HG03196 (cell line): ENCODE data around the gene AZU1.

Source experiments
- ATAC-seq: cut with Tn5 transposase; IDR thresholded peaks from one replicate; pipeline ENCODE4 v1.9.1; 2021; ENCODE audit not compliant: unreplicated experiment

The AZU1 gene

GRCh38 chr19:827710-828321 is at the start of gene AZU1:
Gene AZU1 (plus strand): TSS chr19:827837. CDS start chr19:827847, 10 bp downstream.
- ATAC-seq = no peak

- ATAC-seq = no peak
These were observed 48.6 kb upstream of the AZU1 start for GRCh38 chr19:778910-779653.

- no peak for ATAC-seq
These were observed 46.7 kb upstream of the AZU1 start for GRCh38 chr19:780935-781334.

DNA sequence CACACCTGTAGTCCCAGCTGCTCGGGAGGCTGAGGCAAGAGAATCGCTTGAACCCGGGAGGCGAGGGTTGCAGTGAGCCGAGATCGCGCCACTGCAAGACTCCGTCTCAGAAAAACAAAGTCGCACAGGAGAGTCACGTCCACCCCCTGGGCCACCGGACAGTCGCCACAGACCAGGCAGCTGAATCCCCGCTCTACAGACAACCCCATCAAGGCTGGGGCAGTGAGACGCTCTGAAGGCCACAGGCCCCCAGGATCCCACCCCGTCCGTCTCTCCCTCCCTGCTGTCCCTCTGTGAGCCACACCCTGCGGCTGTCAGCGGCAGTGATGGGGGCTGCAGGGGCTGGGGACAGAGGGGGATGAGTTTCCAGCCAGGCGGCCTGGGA is 45.8 kb upstream of the AZU1 start:
- no peak for ATAC-seq

DNA sequence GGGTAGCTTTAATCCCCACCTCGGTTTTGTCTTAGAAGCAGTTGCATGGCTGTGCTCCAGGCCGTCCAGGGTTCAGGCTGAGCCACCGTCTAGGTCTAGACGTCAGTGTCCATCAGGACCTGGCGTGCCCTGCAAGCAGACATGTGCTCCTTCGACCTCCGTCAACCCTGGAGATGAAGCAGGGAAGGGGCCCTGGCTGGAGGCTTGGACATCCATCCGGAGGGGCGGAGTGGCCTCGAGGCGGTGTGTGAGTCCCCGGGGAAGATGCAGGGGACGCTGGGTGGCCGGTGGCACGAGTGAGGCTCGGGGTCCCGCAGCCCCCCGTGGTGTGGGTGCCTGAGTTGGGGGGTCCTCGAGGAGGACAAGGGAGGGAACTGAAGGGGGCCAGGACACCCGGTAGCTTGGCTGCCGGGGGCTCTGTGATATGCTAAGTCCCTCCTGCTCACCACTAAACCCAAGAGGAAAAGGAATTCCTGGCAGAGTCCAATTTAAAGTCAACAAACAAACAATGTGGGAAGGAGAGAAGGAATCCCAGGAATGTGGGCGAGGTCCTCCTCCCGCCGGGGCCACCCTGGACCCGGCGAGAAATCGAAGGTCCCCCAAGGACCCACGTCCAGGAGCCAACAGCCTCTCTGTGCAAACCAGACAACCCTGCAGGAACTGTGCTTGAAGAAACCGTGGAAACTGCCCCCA is 45.3 kb upstream of the AZU1 start:
- no peak for ATAC-seq

GRCh38 chr19:782878-783668 is 44.6 kb upstream of the AZU1 start:
- ATAC-seq = no peak

DNA sequence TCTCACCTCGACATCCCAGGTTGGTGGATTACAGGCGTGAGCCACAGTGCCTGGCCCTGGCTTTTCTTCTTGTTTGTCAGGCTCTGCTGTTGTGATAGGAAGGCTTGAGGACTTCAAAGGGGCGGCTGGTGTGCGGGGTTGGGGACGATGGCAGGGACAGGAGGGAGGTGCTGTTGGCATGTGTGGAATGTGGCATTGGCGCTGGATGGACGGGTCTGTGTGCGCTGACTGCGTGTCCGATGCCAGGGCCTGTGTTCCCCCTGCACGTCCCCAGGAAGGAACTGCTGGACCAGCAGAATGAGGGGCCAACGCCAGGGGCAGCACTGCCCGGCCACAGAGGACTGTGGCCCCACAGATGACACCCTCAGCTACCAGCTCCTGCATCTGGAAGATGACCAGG is 43.1 kb upstream of the AZU1 start:
- ATAC-seq = no peak

DNA sequence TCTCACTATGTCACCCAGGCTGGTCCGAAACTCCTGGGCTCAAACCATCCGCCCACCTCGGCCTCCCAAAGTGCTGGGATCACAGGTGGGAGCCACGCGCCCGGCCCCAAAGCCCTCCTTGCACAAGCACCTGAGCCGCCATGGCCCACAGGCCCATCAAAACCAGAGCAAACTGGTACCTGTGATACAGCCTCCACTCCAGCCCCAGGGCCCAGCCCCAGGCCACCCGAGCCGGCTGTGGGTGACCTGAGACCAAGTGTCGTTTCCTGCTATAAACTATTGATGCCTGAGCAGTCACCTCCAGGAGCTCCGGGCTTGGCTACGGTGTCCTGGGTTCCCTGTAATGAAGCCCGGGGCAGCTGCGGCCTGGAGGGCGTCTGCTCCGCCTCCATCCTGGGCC is 40.1 kb upstream of the AZU1 start:
- no peak for ATAC-seq

DNA sequence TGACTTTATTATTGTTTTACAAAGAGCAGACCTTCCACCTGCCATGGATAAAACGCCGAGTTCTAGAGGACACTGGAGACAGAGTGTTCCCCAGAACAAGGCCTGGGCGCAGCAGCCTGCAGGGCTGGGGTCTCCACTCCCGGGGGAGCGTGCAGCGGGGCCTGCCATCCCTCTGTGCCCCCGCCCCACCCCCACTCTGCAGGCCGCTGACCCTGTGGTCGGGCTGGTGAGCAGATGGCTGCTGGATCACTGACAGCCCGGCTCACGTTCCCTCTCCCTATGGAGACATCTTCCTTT is 39.0 kb upstream of the AZU1 start:
- no peak for ATAC-seq

- ATAC-seq = no peak
These were observed 38.5 kb upstream of the AZU1 start for GRCh38 chr19:788983-789700.

DNA sequence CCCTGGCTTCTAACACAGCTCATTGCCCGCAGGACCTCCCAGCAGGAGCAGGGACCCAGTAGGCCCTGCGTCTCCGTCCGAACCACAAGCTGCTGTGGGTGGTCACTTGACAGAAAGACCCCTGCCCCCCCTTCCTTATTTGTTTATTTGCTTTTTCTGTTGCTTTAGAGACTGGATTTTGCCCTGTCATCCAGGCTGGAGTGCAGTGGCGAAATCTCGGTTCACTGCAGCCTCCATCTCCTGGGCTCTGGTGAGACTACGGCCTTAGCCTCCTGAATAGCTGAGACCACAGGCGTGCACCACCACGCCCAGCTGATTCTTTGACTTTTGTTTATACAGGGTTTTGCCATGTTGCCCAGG is 38.0 kb upstream of the AZU1 start:
- ATAC-seq = no peak

DNA sequence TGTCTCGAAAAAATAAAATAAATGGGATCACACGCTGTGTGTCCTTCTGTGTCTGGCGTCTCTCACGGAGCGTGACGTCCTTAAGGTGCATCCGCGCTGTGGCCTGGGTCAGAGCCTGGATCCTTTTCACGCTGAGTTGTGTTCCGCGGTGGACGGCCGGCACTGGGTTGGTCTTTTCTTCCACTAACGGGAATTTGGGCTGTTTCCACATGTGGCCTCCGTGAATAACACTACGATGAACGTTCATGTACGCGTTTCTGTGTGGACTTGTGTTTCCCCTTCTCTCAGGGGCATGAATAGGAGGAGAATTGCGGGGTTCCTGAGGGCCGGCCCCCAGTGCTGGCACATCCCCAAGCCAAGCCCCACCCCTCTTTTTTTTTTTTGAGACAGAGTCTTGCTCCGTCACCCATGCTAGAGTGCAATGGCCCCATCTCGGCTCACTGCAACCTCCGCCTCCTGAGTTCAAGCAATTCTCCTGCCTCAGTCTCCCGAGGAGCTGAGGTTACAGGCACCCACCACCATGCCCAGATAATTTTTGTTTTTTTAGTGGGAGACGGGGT is 36.5 kb upstream of the AZU1 start:
- no peak for ATAC-seq

DNA sequence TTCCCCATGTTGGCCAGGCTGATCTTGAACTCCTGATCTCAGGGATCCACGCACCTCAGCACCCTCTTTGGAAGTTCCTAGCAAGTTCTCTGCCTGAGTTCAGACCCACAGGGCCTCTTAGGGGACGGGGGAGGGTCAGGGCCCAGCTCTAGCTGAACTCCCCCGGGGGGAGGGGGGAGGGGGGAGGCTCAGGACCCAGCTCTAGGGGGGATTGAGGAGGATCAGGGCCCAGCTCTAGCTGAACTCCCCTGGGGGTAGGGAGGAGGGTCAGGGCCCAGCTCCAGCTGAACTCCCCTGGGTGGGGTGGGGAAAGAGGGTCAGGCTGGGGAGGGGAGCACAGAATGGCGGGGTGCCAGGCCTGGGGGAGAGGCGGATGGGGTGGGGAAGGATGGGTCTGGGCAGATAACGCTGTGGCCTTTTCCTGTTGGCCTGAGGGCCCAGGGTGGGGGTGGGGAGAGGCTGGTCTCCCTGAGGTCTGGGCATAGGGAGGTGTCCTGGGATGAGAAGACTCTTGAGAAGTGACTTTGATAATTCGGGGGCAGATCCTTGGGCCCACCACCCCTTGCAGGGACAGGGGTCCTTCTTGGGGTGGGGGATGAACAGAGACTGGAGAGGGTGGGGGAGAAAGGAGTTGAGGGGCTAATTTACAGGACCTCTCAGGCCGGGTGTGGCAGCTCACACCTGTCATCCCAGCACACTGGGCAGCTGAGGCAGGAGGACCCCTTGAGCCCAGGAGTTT is 35.9 kb upstream of the AZU1 start:
- no peak for ATAC-seq

- ATAC-seq = no peak
These were observed 35.2 kb upstream of the AZU1 start for GRCh38 chr19:792306-792885.

DNA sequence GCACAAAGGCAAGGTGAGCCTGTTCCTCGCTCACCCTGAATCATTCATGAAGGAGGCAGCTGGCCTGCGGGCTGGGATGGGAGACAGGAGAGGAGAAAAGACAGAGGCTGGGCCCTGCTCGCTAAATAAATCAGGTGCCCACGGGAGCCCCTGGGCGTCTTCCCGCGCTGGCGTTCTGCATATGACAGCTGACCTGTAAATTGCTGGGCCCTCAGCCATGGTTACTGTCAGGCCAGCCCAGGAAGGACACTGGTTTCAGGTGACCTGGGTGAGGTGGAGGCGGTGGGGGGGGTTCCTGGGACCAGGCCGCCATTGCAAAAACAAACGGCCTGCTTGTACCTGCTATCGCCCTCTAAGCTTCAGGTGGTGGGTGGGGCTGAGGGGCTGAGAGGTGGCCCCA is 33.8 kb upstream of the AZU1 start:
- no peak for ATAC-seq

- no peak for ATAC-seq
These were observed 32.5 kb upstream of the AZU1 start for GRCh38 chr19:795073-795611.

DNA sequence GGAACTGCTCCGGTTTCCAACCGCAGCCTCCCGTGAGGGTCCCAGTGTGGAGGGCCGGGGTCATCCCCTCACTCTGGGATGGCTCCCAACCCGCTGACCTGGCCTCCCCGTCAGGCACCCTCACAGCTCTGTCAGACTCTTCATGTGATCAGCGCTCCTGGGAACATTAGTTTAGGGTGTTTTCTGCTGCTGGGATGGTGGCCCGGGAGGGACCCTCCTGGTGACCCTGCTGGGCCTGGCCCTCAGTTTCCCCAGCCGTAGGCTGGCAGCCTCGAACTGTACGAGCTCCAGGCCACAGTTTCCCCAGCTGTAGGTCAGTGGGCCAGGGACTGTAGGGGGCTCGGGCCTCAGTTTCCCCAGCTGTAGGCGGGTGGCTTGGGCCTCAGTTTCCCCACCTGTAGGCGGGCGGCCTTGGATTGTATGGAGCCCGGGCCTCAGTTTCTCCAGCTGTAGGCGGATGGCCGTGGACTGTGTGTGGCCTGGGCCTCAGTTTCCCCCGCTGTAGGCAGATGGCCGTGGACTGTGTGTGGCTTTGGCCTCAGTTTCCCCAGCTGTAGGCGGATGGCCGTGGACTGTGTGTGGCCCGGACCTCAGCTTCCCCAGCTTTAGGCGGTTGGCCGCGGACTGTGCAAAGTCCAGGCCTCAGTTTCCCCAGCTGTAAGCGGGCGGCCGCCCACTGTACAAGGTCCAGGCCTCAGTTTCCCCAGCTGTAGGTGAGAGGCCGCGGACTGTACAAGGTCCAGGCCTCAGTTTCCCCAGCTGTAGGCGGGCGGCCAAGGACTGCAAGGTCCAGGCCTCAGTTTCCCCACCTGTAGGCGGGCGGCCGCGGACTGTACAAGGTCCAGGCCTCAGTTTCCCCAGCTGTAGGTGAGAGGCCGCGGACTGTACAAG is 31.7 kb upstream of the AZU1 start:
- ATAC-seq = no peak

GRCh38 chr19:796692-797527 is 30.7 kb upstream of the AZU1 start, which contains the start of gene PTBP1:
Gene PTBP1 (plus strand): TSS chr19:797452. CDS start chr19:797498, 46 bp downstream.
- peak; percentile 74 for ATAC-seq
